K562 (cell line): ENCODE measurements around the gene GFM2. TPM values are rescaled to one million over a fixed set of nuclear protein-coding genes. Genes with fewer than 3 reads are reported as not detected.
A peak's percentile ranks its signal among the peaks of the same experiment; 100 is the strongest.

ENCODE experiments used
- ARHGAP35 ChIP-seq: fragments of 450-650 bp; IDR thresholded peaks from 2 replicates; pipeline ENCODE4 v1.6.1; 2018; ENCODE audit not compliant: partially characterized antibody
- CHCHD3 ChIP-seq: fragments of 250-450 bp; sonication (Bioruptor Pico); IDR thresholded peaks from 2 replicates; pipeline ENCODE4 v2.1.2; 2022; ENCODE audit warnings: mild to moderate bottlenecking
- GTF2E2 ChIP-seq: fragments of 200-800 bp; sonication (Bioruptor generic); IDR thresholded peaks from 2 replicates; pipeline ENCODE4 v1.6.1; 2016; ENCODE audit warnings: missing genetic modification characterization, missing compliant biosample characterization
- HDAC8 ChIP-seq: fragments of 450-650 bp; IDR thresholded peaks from 2 replicates; pipeline ENCODE4 v1.6.1; 2016; ENCODE audit warnings: mild to moderate bottlenecking, missing genetic modification characterization, moderate library complexity, missing compliant biosample characterization
- KDM4B ChIP-seq, 2 experiments: fragments of 450-650 bp in 1 of 2; sonication (generic) in 1 of 2; IDR thresholded peaks; 2 replicates each; pipeline ENCODE4 v1.6.1; 2016 to 2017; ENCODE audit warnings: borderline replicate concordance in 2 of 2, antibody characterized with exemption in 1 of 2, low read depth in 1 of 2, mild to moderate bottlenecking in 1 of 2
- MCM2 ChIP-seq: fragments of 450-650 bp; IDR thresholded peaks from 2 replicates; pipeline ENCODE4 v1.6.1; 2017; ENCODE audit warnings: low read depth, mild to moderate bottlenecking
- PCBP1 ChIP-seq: fragments of 200-400 bp; formaldehyde crosslinking; IDR thresholded peaks from 2 replicates; pipeline ENCODE4 v1.6.1; 2018; ENCODE audit warnings: mild to moderate bottlenecking, low read depth, low read length; ENCODE audit not compliant: poor library complexity, severe bottlenecking
- POLR2AphosphoS5 ChIP-seq: IDR thresholded peaks from 2 replicates; pipeline ENCODE4 v1.6.1; 2011; ENCODE audit warnings: mild to moderate bottlenecking, low read depth, low read length, moderate library complexity; ENCODE audit not compliant: control insufficient read depth, insufficient read depth
- PYGO2 ChIP-seq: fragments of 450-650 bp; IDR thresholded peaks from 2 replicates; pipeline ENCODE4 v1.6.1; 2016; ENCODE audit warnings: mild to moderate bottlenecking, missing genetic modification characterization, moderate library complexity, missing compliant biosample characterization
- RAD21 ChIP-seq, 2 experiments: fragments of 250-450 bp in 1 of 2; fragments of 450-650 bp in 1 of 2; sonication (Bioruptor Pico) in 1 of 2; formaldehyde crosslinking in 1 of 2; IDR thresholded peaks in 1 of 2; conservative IDR thresholded peaks in 1 of 2; 2 replicates each; pipeline versions ENCODE4 v1.4.0 to v1.8.0; 2020 to 2022; ENCODE audit warnings: mild to moderate bottlenecking in 2 of 2, moderate library complexity in 1 of 2
- RFX5 ChIP-seq: IDR thresholded peaks from 2 replicates; pipeline ENCODE4 v1.6.1; 2011; ENCODE audit warnings: low read depth, mild to moderate bottlenecking, improper control_type of control experiment, low read length
- RFX7 ChIP-seq: fragments of 250-450 bp; sonication (Bioruptor Pico); IDR thresholded peaks from 2 replicates; pipeline ENCODE4 v1.5.1; 2021; ENCODE audit warnings: mild to moderate bottlenecking
- SIN3A ChIP-seq, 2 experiments: fragments of 150-350 bp in 1 of 2; IDR thresholded peaks; 2 replicates each; pipeline ENCODE4 v1.6.1; 2011 to 2016; ENCODE audit warnings: borderline replicate concordance in 2 of 2, low read depth in 2 of 2, low read length in 2 of 2, mild to moderate bottlenecking in 2 of 2, moderate library complexity in 2 of 2; ENCODE audit not compliant: control insufficient read depth in 1 of 2
- SLC30A9 ChIP-seq: fragments of 250-450 bp; sonication (Bioruptor Pico); IDR thresholded peaks from 2 replicates; pipeline ENCODE4 v1.8.0; 2022; ENCODE audit warnings: mild to moderate bottlenecking, moderate library complexity
- TBL1XR1 ChIP-seq, 2 experiments: IDR thresholded peaks; 2 replicates each; pipeline ENCODE4 v1.6.1; 2012; ENCODE audit warnings: improper control_type of control experiment in 2 of 2, low read length in 2 of 2, mild to moderate bottlenecking in 1 of 2
- THAP7 ChIP-seq: fragments of 250-450 bp; sonication (Bioruptor Pico); IDR thresholded peaks from 2 replicates; pipeline ENCODE4 v1.5.0; 2021
- ZMIZ1 ChIP-seq, 2 experiments: fragments of 150-350 bp in 1 of 2; IDR thresholded peaks; 2 replicates each; pipeline ENCODE4 v1.6.1; 2012 to 2016; ENCODE audit warnings: low read depth in 2 of 2, low read length in 2 of 2, mild to moderate bottlenecking in 1 of 2, moderate library complexity in 1 of 2
- ZNF77 ChIP-seq: fragments of 250-450 bp; sonication (Bioruptor Pico); IDR thresholded peaks from 2 replicates; pipeline ENCODE4 v1.5.0; 2020
- polyA plus RNA-seq, 8 experiments: library from polyadenylated mRNA; depleted of rRNA in 4 of 8; stranded (reverse) in 5 of 8; unstranded in 3 of 8; fragments of >200 nt; fragmentation: Nextera tagmentation in 2 of 8; fragmentation: Illumina TruSeq in 1 of 8; extraction: Ambion mirVana in 2 of 8; extraction: Trizol in 1 of 8; gene quantifications; 2 replicates each; pipeline versions ENCODE4 v1.2.1 to v1.2.3, GENCODE V29; 2011 to 2014; ENCODE audit warnings: inconsistent platforms in 1 of 8, missing spikeins in 1 of 8
- total RNA-seq, 7 experiments: library from RNA; depleted of rRNA in 6 of 7; stranded (reverse); fragments of >200 nt in 6 of 7; fragmentation: Illumina TruSeq in 2 of 7; extraction: Trizol in 2 of 7; gene quantifications; 2 replicates each; pipeline versions ENCODE4 v1.2.1 to v1.2.3, GENCODE V29; 2011 to 2021; ENCODE audit warnings: low replicate concordance in 1 of 7
- TF ChIP-seq, protein P1 (sequence below): sonication (generic); formaldehyde crosslinking; IDR thresholded peaks from 2 replicates; pipeline ENCODE4 v1.5.0; 2020; ENCODE audit warnings: missing genetic modification reagents
- TF ChIP-seq, protein P2 (sequence below): sonication (generic); formaldehyde crosslinking; IDR thresholded peaks from 2 replicates; pipeline ENCODE4 v1.8.0; 2022; ENCODE audit warnings: mild to moderate bottlenecking, missing genetic modification reagents

Gene GFM2
- total and polyA plus RNA-seq, 9 of the 15 experiments (the other 6 are each of a cell fraction or from before 2014, with no cell fraction given) = 32.8 to 78.2 (median 52.5) TPM

DNA sequence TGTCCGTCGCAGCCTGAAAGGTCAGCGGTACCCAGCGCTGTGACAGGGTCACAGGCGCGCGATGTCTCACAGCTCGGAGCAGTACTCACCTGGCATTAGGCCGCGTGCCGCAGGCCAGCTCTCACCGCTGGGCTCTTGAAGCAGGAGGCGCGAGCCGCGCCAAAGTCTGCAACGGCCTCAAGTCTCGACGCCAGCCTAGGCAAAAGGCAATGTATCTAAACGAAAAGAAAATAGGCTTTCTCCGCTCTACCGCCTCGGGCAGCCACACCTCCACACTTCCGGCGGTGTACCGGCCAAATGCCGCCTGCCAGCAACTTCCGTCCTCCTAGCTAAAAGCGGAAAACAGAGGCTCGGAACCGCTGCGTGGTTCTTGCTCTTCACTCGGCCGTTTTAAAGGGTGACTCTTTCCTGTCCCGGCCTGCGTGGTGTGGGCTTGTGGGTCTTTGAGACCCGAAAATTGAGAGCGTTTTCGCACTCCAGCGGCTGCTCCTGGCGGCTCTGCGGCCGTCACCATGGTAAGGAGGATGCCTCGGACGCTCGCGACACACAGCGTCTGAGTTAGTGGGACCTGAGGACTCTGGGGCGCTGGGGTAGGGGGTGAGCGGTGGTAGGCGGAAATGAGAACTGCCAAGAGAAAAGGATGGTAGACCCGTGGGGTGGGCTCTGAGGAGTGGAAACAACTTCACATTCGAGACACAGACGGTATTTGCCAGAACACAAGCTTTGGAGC, at the start of gene GFM2, which contains the start of gene NSA2 (continued):
- peak; percentile 66 to 88; a peak in 2 of 4 replicates for TF ChIP-seq SIN3A (IDR thresholded peaks at IDR 0.05; ENCODE audit: borderline replicate concordance in 2 of 2, control insufficient read depth in 1 of 2, low read depth in 2 of 2, low read length in 2 of 2)
- 0 out of 4 replicates have a peak, but pooled peaks of 1 of the 2 experiments have one; percentile 7 for TF ChIP-seq RAD21 (CRISPR knock-in tag; conservative IDR thresholded peaks at IDR 0.05 in 1 of 2, IDR thresholded peaks at IDR 0.05 in 1 of 2)
- 0 out of 4 replicates have a peak, but pooled peaks of 1 of the 2 experiments have one; percentile 11 for TF ChIP-seq TBL1XR1 (IDR thresholded peaks at IDR 0.05; ENCODE audit: low read length in 2 of 2)
- no peak for TF ChIP-seq RFX7 (CRISPR knock-in tag)
- no peak for TF ChIP-seq ZNF77 (CRISPR knock-in tag)
- no peak for TF ChIP-seq ARHGAP35
- no peak for TF ChIP-seq SLC30A9 (CRISPR knock-in tag)
- TF ChIP-seq, protein P1, sequence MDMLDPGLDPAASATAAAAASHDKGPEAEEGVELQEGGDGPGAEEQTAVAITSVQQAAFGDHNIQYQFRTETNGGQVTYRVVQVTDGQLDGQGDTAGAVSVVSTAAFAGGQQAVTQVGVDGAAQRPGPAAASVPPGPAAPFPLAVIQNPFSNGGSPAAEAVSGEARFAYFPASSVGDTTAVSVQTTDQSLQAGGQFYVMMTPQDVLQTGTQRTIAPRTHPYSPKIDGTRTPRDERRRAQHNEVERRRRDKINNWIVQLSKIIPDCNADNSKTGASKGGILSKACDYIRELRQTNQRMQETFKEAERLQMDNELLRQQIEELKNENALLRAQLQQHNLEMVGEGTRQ = no peak
- peak; percentile 64; the same call in 1 of the 2 replicates for TF ChIP-seq POLR2AphosphoS5
- peak; percentile 62; the same call in 1 of the 2 replicates for TF ChIP-seq GTF2E2 (tag)
- no peak for TF ChIP-seq PCBP1
- TF ChIP-seq PYGO2 = no peak
- TF ChIP-seq, protein P2, sequence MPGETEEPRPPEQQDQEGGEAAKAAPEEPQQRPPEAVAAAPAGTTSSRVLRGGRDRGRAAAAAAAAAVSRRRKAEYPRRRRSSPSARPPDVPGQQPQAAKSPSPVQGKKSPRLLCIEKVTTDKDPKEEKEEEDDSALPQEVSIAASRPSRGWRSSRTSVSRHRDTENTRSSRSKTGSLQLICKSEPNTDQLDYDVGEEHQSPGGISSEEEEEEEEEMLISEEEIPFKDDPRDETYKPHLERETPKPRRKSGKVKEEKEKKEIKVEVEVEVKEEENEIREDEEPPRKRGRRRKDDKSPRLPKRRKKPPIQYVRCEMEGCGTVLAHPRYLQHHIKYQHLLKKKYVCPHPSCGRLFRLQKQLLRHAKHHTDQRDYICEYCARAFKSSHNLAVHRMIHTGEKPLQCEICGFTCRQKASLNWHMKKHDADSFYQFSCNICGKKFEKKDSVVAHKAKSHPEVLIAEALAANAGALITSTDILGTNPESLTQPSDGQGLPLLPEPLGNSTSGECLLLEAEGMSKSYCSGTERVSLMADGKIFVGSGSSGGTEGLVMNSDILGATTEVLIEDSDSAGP = 0 out of 2 replicates have a peak, but pooled peaks have one; percentile 40
- no peak for TF ChIP-seq ZMIZ1 (IDR thresholded peaks at IDR 0.05; ENCODE audit: low read depth in 2 of 2, low read length in 2 of 2)
- no peak for TF ChIP-seq MCM2
- TF ChIP-seq KDM4B (IDR thresholded peaks at IDR 0.05; ENCODE audit: borderline replicate concordance in 2 of 2, low read depth in 1 of 2) = peak in 1 of 2 experiments; percentile 96; a peak in 2 of 4 replicates
- TF ChIP-seq CHCHD3 (CRISPR knock-in tag) = no peak
- TF ChIP-seq HDAC8 = no peak
- no peak for TF ChIP-seq THAP7 (CRISPR knock-in tag)
- TF ChIP-seq RFX5 = no peak
